HepG2 (cell line): ENCODE measurements around the gene TBC1D22A. TPM values are rescaled to one million over a fixed set of nuclear protein-coding genes. Genes with fewer than 3 reads are reported as not detected.

Experiments used
- ATAC-seq: fragments of 200-7000 bp; cut with Tn5 transposase; 3 replicates; pipeline ENCODE4 v1.9.1; 2020; ENCODE audit warnings: mild to moderate bottlenecking, moderate library complexity
- BruUV-seq: library from RNA; stranded (reverse); fragments of 400-500 nt; replicated peaks from 2 replicates; lab custom pipeline; 2021; lab: Mats Ljungman, UMichigan
- CTCF ChIA-PET: fragments of 300-600 bp; formaldehyde crosslinking; extraction: SDS; loops from one replicate; lab custom pipeline; 2021; ENCODE audit warnings: low total read pairs, inconsistent platforms, low intra/inter-chr PET ratio; lab: Yijun Ruan, JAX
- POLR2A ChIA-PET: fragments of 350-600 bp; sonication (Branson Sonifier 250); formaldehyde crosslinking; loops from one replicate; lab custom pipeline; 2020; ENCODE audit warnings: antibody characterized with exemption, inconsistent platforms; lab: Yijun Ruan, JAX
- DNase-seq: peaks from one replicate; pipeline ENCODE4 v3.0.0-alpha.2; 2015; ENCODE audit warnings: low spot score
- FAIRE-seq: peaks from 3 replicates; lab custom pipeline; 2011; peaks lifted over from hg19 to GRCh38; lab: Jason Lieb, UNC
- H2AFZ ChIP-seq: one replicate; pipeline ENCODE4 v1.6.1; 2011; ENCODE audit warnings: low read length, inconsistent platforms
- H3K27ac ChIP-seq: fragments of 300-600 bp; 3 replicates; pipeline ENCODE4 v1.8.0; 2011; ENCODE audit warnings: mixed run types, mild to moderate bottlenecking, mixed read lengths, low read length, inconsistent platforms; ENCODE audit not compliant: insufficient read depth; ENCODE audit errors: extremely low read length
- H3K27me3 ChIP-seq, 2 experiments: fragments of 200-600 bp in 1 of 2; 2 replicates in 1 of 2; 3 replicates in 1 of 2; pipeline versions ENCODE4 v1.6.0 to v1.8.0; 2011; ENCODE audit warnings: low read length in 2 of 2, mild to moderate bottlenecking in 2 of 2, moderate library complexity in 2 of 2, inconsistent platforms in 1 of 2; ENCODE audit not compliant: insufficient read depth in 2 of 2, control insufficient read depth in 1 of 2
- H3K36me3 ChIP-seq, 2 experiments: fragments of 200-600 bp in 1 of 2; replicated peaks in 1 of 2; 2 replicates in 1 of 2; 3 replicates in 1 of 2; pipeline versions ENCODE4 v1.5.1 to v1.8.0; 2011; ENCODE audit warnings: low read length in 2 of 2, inconsistent platforms in 1 of 2; ENCODE audit not compliant: insufficient read depth in 2 of 2, control insufficient read depth in 1 of 2
- H3K4me1 ChIP-seq: 2 replicates; pipeline ENCODE4 v1.5.1; 2012; ENCODE audit warnings: low read length, inconsistent platforms; ENCODE audit not compliant: insufficient read depth
- H3K4me2 ChIP-seq: 2 replicates; pipeline ENCODE4 v1.6.0; 2011; ENCODE audit warnings: low read depth, low read length, inconsistent platforms
- H3K4me3 ChIP-seq, 3 experiments: fragments of 200-600 bp in 1 of 3; sonication (generic), shearing (Covaris generic) in 1 of 3; replicated peaks in 1 of 3; 2 replicates each; pipeline ENCODE4 v1.5.1; 2011 to 2016; ENCODE audit warnings: low read length in 3 of 3, inconsistent platforms in 2 of 3, low read depth in 2 of 3, mild to moderate bottlenecking in 2 of 3, control low read depth in 1 of 3, mixed read lengths in 1 of 3; ENCODE audit not compliant: insufficient read depth in 1 of 3
- H3K79me2 ChIP-seq: one replicate; pipeline ENCODE4 v1.6.1; 2011; ENCODE audit warnings: low read length, inconsistent platforms; ENCODE audit not compliant: insufficient read depth
- H3K9ac ChIP-seq: 2 replicates; pipeline ENCODE4 v1.6.0; 2011; ENCODE audit warnings: mild to moderate bottlenecking, low read depth, low read length, inconsistent platforms; ENCODE audit not compliant: insufficient read depth
- H3K9me3 ChIP-seq: 2 replicates; pipeline ENCODE4 v1.5.1; 2012; ENCODE audit warnings: mild to moderate bottlenecking, low read length
- H4K20me1 ChIP-seq: 2 replicates; pipeline ENCODE4 v1.6.0; 2011; ENCODE audit warnings: inconsistent platforms, mild to moderate bottlenecking, low read length, moderate library complexity; ENCODE audit not compliant: insufficient read depth
- CBX5 ChIP-seq: sonication (generic); formaldehyde crosslinking; IDR thresholded peaks from 2 replicates; pipeline ENCODE4 v1.4.0; 2020; ENCODE audit warnings: missing genetic modification reagents, borderline replicate concordance
- HNF4A ChIP-seq: sonication (generic); formaldehyde crosslinking; IDR thresholded peaks from 2 replicates; pipeline ENCODE4 v1.4.0; 2020; ENCODE audit warnings: missing genetic modification reagents
- MTA3 ChIP-seq: sonication (generic); formaldehyde crosslinking; IDR thresholded peaks from 2 replicates; pipeline ENCODE4 v1.4.0; 2020; ENCODE audit warnings: missing genetic modification reagents
- RELA ChIP-seq: sonication (generic); formaldehyde crosslinking; IDR thresholded peaks from 2 replicates; pipeline ENCODE4 v1.4.0; 2020; ENCODE audit warnings: missing genetic modification reagents
- ZNF747 ChIP-seq: sonication (generic); formaldehyde crosslinking; IDR thresholded peaks from 2 replicates; pipeline ENCODE4 v1.8.1; 2023; ENCODE audit warnings: missing genetic modification reagents, mild to moderate bottlenecking, borderline replicate concordance
- WGBS: methylation state at CpG from one replicate; pipeline ENCODE4 v1.1.6; 2017; ENCODE audit warnings: low lambda C conversion rate; 5-methylcytosine and 5-hydroxymethylcytosine counted together
- in situ Hi-C: cut with HindIII; loops from 2 replicates; pipeline ENCODE4 v1.10.0; 2017; ENCODE audit warnings: low pct_unique_long_range_greater_than_20kb; ENCODE audit not compliant: extremely low pct_ligation_motif_present
- intact Hi-C: fragments of 100-400 bp; cut with micrococcal nuclease; formaldehyde crosslinking; loops from one replicate; pipeline ENCODE4 v1.10.0; 2022; ENCODE audit not compliant: unreplicated experiment
- polyA plus RNA-seq, 8 experiments: library from polyadenylated mRNA; depleted of rRNA in 3 of 8; stranded (reverse) in 7 of 8; unstranded in 1 of 8; fragments of >200 nt; fragmentation: Illumina TruSeq in 4 of 8; extraction: Trizol in 4 of 8; gene quantifications; 2 replicates each; pipeline versions ENCODE4 v1.2.1 to v1.2.3, GENCODE V29; 2011 to 2016; ENCODE audit warnings: low read depth in 4 of 8, missing spikeins in 1 of 8, mixed read lengths in 1 of 8; ENCODE audit not compliant: insufficient read depth in 1 of 8
- total RNA-seq, 5 experiments: library from RNA; depleted of rRNA; stranded (reverse); fragments of >200 nt; fragmentation: Illumina TruSeq; extraction: Trizol; gene quantifications; 2 replicates each; pipeline ENCODE4 v1.2.3, GENCODE V29; 2016; ENCODE audit warnings: low read depth in 1 of 5
- TF ChIP-seq, protein P1 (sequence below): sonication (generic); formaldehyde crosslinking; IDR thresholded peaks from 2 replicates; pipeline ENCODE4 v1.4.0; 2020; ENCODE audit warnings: mild to moderate bottlenecking, missing genetic modification reagents

TBC1D22A gene
- total and polyA plus RNA-seq, 2 of the 13 experiments (the other 11 are each of a cell fraction or from before 2014, with no cell fraction given): 17.3 to 18.0 TPM

DNA sequence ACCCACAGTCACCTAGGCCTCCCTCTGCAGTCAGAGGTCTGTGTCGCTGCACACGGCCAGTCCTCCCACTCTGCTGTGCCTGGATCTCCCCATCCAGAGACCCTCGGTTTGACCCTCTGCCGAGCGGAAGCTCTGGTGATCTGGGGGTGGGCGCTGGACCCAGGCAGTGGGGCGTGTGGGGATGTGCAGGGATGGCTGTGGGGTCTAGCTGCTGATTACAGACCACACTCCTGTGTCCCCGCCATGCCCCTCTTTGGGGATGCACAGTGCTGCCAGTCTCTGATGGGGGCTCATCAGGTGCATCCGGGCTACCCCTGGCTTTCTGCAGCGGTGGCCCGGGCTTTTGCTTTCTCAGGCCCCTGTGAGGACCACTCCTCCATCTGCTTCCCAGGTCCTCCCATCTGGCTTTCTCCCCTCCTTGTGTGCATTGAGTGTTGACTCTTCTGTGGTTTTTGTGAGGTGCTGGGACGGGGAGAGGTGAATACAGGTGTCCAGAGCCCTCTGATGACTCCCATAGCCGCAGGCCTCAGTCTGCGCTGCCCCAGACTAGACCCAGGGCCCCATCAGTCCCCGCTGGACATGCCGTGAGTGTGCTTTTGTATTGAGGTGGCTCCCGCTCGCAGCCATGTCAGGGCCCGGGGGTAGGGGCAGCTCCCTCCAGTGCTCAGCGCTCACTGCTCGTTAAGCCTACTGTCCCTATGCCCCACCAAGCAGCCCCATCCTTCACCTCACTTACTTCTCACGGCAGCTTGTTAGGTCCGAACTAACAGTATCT is 251.6 kb downstream of the TBC1D22A start:
- no peak for FAIRE-seq
- POLR2A ChIA-PET: no interaction called here
- CTCF ChIA-PET: no interaction called here

More for the DNA sequence above, 251.6 kb downstream of the TBC1D22A start:
- in situ Hi-C loops: no loop called here
- Histone ChIP-seq H3K9ac (no peak overlapping the region), H3K27me3 (no peaks in the 10 kb centered on the region), H3K27ac (no peak overlapping the region), H3K79me2 (no peaks in the 10 kb centered on the region), H2AFZ (no peak overlapping the region), H3K4me3 (no peak overlapping the region), H4K20me1 (no peaks in the 10 kb centered on the region), H3K9me3 (no peaks in the 10 kb centered on the region), H3K4me2 (no peak overlapping the region), H3K36me3 (peaks cover 6 to 11% of the 10 kb centered on the region in 2 experiments; a peak in 4 of 5 replicates), H3K4me1 (no peaks in the 10 kb centered on the region)
- ATAC-seq (no peak), DNase-seq (no peak)
- BruUV-seq: no TSS peak
- WGBS: 97% methylated on average over 21 of the region's 23 CpGs
- intact Hi-C loops: no loop called here
- no peak for TF ChIP-seq HNF4A (CRISPR knock-in tag)
- TF ChIP-seq RELA (CRISPR knock-in tag): no peak
- TF ChIP-seq ZNF747: no peak
- TF ChIP-seq CBX5 (CRISPR knock-in tag): no peak
- TF ChIP-seq, protein P1, sequence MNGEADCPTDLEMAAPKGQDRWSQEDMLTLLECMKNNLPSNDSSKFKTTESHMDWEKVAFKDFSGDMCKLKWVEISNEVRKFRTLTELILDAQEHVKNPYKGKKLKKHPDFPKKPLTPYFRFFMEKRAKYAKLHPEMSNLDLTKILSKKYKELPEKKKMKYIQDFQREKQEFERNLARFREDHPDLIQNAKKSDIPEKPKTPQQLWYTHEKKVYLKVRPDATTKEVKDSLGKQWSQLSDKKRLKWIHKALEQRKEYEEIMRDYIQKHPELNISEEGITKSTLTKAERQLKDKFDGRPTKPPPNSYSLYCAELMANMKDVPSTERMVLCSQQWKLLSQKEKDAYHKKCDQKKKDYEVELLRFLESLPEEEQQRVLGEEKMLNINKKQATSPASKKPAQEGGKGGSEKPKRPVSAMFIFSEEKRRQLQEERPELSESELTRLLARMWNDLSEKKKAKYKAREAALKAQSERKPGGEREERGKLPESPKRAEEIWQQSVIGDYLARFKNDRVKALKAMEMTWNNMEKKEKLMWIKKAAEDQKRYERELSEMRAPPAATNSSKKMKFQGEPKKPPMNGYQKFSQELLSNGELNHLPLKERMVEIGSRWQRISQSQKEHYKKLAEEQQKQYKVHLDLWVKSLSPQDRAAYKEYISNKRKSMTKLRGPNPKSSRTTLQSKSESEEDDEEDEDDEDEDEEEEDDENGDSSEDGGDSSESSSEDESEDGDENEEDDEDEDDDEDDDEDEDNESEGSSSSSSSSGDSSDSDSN (CRISPR knock-in tag): no peak
- no peak for TF ChIP-seq MTA3 (CRISPR knock-in tag)
